K562 (cell line): ENCODE measurements around the gene TTLL11. TPM values are rescaled to one million over a fixed set of nuclear protein-coding genes. Genes with fewer than 3 reads are reported as not detected.

Experiments
- ATAC-seq: fragments of 200-7000 bp; cut with Tn5 transposase; 3 replicates; pipeline ENCODE4 v1.9.1; 2020; ENCODE audit warnings: moderate library complexity
- BruUV-seq: library from RNA; stranded (reverse); fragments of 400-500 nt; replicated peaks from 2 replicates; lab custom pipeline; 2021; lab: Mats Ljungman, UMichigan
- CTCF ChIA-PET: fragments of 300-600 bp; formaldehyde crosslinking; extraction: SDS; loops from one replicate; lab custom pipeline; 2021; ENCODE audit warnings: low intra/inter-chr PET ratio; lab: Yijun Ruan, JAX
- POLR2A ChIA-PET: fragments of 300-600, 350-650 bp; sonication (Branson Sonifier 250); formaldehyde crosslinking; extraction: SDS; loops from one replicate; lab custom pipeline; 2021; ENCODE audit warnings: antibody characterized with exemption, inconsistent platforms; lab: Yijun Ruan, JAX
- DNase-seq, 4 experiments: peaks; one replicate each; pipeline versions ENCODE4 v3.0.0 to v3.0.0-alpha.2; 2011 to 2018; ENCODE audit warnings: low spot score in 3 of 4, mixed read lengths in 3 of 4; ENCODE audit errors: extremely low read depth in 1 of 4
- FAIRE-seq: peaks from 2 replicates; lab custom pipeline; 2011; peaks lifted over from hg19 to GRCh38; lab: Jason Lieb, UNC
- H2AFZ ChIP-seq: 2 replicates; pipeline ENCODE4 v1.6.0; 2011; ENCODE audit warnings: low read depth, low read length, control low read depth, inconsistent platforms
- H3K27ac ChIP-seq: fragments of 200-600 bp; 3 replicates; pipeline ENCODE4 v1.8.0; 2011; ENCODE audit warnings: low read depth, mild to moderate bottlenecking, control low read depth, inconsistent platforms, low read length, moderate library complexity, mixed read lengths; ENCODE audit errors: extremely low read depth
- H3K27me3 ChIP-seq, 2 experiments: fragments of 300-600 bp in 1 of 2; 2 replicates in 1 of 2; 3 replicates in 1 of 2; pipeline versions ENCODE4 v1.6.0 to v1.8.0; 2011; ENCODE audit warnings: inconsistent platforms in 2 of 2, low read length in 2 of 2, mild to moderate bottlenecking in 1 of 2, mixed read lengths in 1 of 2, moderate library complexity in 1 of 2; ENCODE audit not compliant: control insufficient read depth in 2 of 2, insufficient read depth in 2 of 2
- H3K36me3 ChIP-seq: fragments of 300-600 bp; 3 replicates; pipeline ENCODE4 v1.8.0; 2011; ENCODE audit warnings: mild to moderate bottlenecking, low read length, inconsistent platforms; ENCODE audit not compliant: control insufficient read depth, insufficient read depth
- H3K4me1 ChIP-seq, 2 experiments: fragments of 200-600 bp in 1 of 2; replicated peaks in 1 of 2; 2 replicates in 1 of 2; 3 replicates in 1 of 2; pipeline versions ENCODE4 v1.5.1 to v1.8.0; 2011; ENCODE audit warnings: inconsistent platforms in 2 of 2, low read length in 2 of 2, mild to moderate bottlenecking in 1 of 2, mixed read lengths in 1 of 2, moderate library complexity in 1 of 2; ENCODE audit not compliant: control insufficient read depth in 2 of 2, insufficient read depth in 2 of 2
- H3K4me2 ChIP-seq: 2 replicates; pipeline ENCODE4 v1.6.1; 2011; ENCODE audit warnings: low read length, control low read depth, inconsistent platforms, mixed read lengths; ENCODE audit not compliant: insufficient read depth
- H3K4me3 ChIP-seq: fragments of 200-600 bp; sonication (generic), shearing (Covaris generic); 2 replicates; pipeline ENCODE4 v1.5.1; 2016; ENCODE audit warnings: control low read depth, inconsistent platforms
- H3K79me2 ChIP-seq: fragments of 200-600 bp; 3 replicates; pipeline ENCODE4 v1.8.0; 2011; ENCODE audit warnings: low read length, inconsistent platforms; ENCODE audit not compliant: control insufficient read depth, insufficient read depth
- H3K9ac ChIP-seq, 2 experiments: 2 replicates each; pipeline versions ENCODE4 v1.6.0 to v1.6.1; 2011; ENCODE audit warnings: low read depth in 2 of 2, low read length in 2 of 2, control low read depth in 1 of 2, inconsistent platforms in 1 of 2, mild to moderate bottlenecking in 1 of 2, mixed read lengths in 1 of 2; ENCODE audit not compliant: insufficient read depth in 1 of 2
- H3K9me1 ChIP-seq: one replicate; pipeline ENCODE4 v1.6.0; 2011; ENCODE audit warnings: inconsistent platforms, mild to moderate bottlenecking, low read length, moderate library complexity; ENCODE audit not compliant: control insufficient read depth, insufficient read depth
- H3K9me3 ChIP-seq: replicated peaks from 2 replicates; pipeline ENCODE4 v1.5.1; 2011; ENCODE audit warnings: low read depth, low read length, inconsistent platforms; ENCODE audit not compliant: control insufficient read depth, insufficient read depth
- H4K20me1 ChIP-seq: replicated peaks from 2 replicates; pipeline ENCODE4 v1.6.1; 2011; ENCODE audit warnings: low read length, inconsistent platforms, mixed read lengths; ENCODE audit not compliant: control insufficient read depth, insufficient read depth
- BRD4 ChIP-seq: fragments of 200-600 bp; sonication (generic); IDR thresholded peaks from 2 replicates; pipeline ENCODE4 v1.6.1; 2017; ENCODE audit warnings: inconsistent platforms
- MCM5 ChIP-seq: fragments of 450-650 bp; IDR thresholded peaks from 2 replicates; pipeline ENCODE4 v1.6.1; 2016; ENCODE audit warnings: low read depth
- NRF1 ChIP-seq, 2 experiments: fragments of 450-650 bp; IDR thresholded peaks in 1 of 2; conservative IDR thresholded peaks in 1 of 2; 2 replicates each; pipeline ENCODE4 v1.6.1; 2014; ENCODE audit warnings: mild to moderate bottlenecking in 2 of 2
- PHF20 ChIP-seq: fragments of 450-650 bp; IDR thresholded peaks from 2 replicates; pipeline ENCODE4 v1.6.1; 2018; ENCODE audit not compliant: partially characterized antibody
- ZFX ChIP-seq: sonication (generic); formaldehyde crosslinking; IDR thresholded peaks from 2 replicates; pipeline ENCODE4 v1.8.0; 2022; ENCODE audit warnings: mild to moderate bottlenecking, missing genetic modification reagents, moderate library complexity
- ZKSCAN3 ChIP-seq: fragments of 250-450 bp; sonication (Bioruptor Pico); IDR thresholded peaks from 2 replicates; pipeline ENCODE4 v1.4.0; 2020
- ZNF561 ChIP-seq: fragments of 450-650 bp; formaldehyde crosslinking; conservative IDR thresholded peaks from 2 replicates; pipeline ENCODE4 v1.4.0; 2020; ENCODE audit warnings: mild to moderate bottlenecking, moderate library complexity
- ZNF695 ChIP-seq: fragments of 450-650 bp; formaldehyde crosslinking; IDR thresholded peaks from 2 replicates; pipeline ENCODE4 v1.4.0; 2020; ENCODE audit warnings: mild to moderate bottlenecking, moderate library complexity
- ZNF717 ChIP-seq: fragments of 250-450 bp; sonication (Bioruptor Pico); IDR thresholded peaks from 2 replicates; pipeline ENCODE4 v1.5.0; 2021
- WGBS: fragments of 100-300 bp; shearing (Covaris generic); methylation state at CpG from one replicate; pipeline ENCODE4 v1.1.6; 2016; ENCODE audit warnings: low coverage, mixed read lengths; ENCODE audit not compliant: insufficient coverage; ENCODE audit errors: missing lambda C conversion rate; 5-methylcytosine and 5-hydroxymethylcytosine counted together
- in situ Hi-C: fragments of 300-500 bp; cut with MboI; formaldehyde crosslinking; loops from 4 replicates; pipeline ENCODE4 v1.15.0; 2018; ENCODE audit warnings: inconsistent platforms, mixed read lengths
- intact Hi-C: fragments of 100-400 bp; cut with micrococcal nuclease; formaldehyde crosslinking; loops from 2 replicates; pipeline ENCODE4 v1.14.2; 2022
- polyA plus RNA-seq, 8 experiments: library from polyadenylated mRNA; depleted of rRNA in 4 of 8; stranded (reverse) in 5 of 8; unstranded in 3 of 8; fragments of >200 nt; fragmentation: Nextera tagmentation in 2 of 8; fragmentation: Illumina TruSeq in 1 of 8; extraction: Ambion mirVana in 2 of 8; extraction: Trizol in 1 of 8; gene quantifications; 2 replicates each; pipeline versions ENCODE4 v1.2.1 to v1.2.3, GENCODE V29; 2011 to 2014; ENCODE audit warnings: inconsistent platforms in 1 of 8, missing spikeins in 1 of 8
- total RNA-seq, 7 experiments: library from RNA; depleted of rRNA in 6 of 7; stranded (reverse); fragments of >200 nt in 6 of 7; fragmentation: Illumina TruSeq in 2 of 7; extraction: Trizol in 2 of 7; gene quantifications; 2 replicates each; pipeline versions ENCODE4 v1.2.1 to v1.2.3, GENCODE V29; 2011 to 2021; ENCODE audit warnings: low replicate concordance in 1 of 7
- TF ChIP-seq, protein P1 (sequence below): sonication (generic); formaldehyde crosslinking; IDR thresholded peaks from 2 replicates; pipeline ENCODE4 v1.8.1; 2023; ENCODE audit warnings: missing genetic modification reagents, mild to moderate bottlenecking, borderline replicate concordance

The TTLL11 gene
- total and polyA plus RNA-seq, 9 of the 15 experiments (the other 6 are each of a cell fraction or from before 2014, with no cell fraction given), result 0.83 to 4.4 (median 2.7) TPM

DNA sequence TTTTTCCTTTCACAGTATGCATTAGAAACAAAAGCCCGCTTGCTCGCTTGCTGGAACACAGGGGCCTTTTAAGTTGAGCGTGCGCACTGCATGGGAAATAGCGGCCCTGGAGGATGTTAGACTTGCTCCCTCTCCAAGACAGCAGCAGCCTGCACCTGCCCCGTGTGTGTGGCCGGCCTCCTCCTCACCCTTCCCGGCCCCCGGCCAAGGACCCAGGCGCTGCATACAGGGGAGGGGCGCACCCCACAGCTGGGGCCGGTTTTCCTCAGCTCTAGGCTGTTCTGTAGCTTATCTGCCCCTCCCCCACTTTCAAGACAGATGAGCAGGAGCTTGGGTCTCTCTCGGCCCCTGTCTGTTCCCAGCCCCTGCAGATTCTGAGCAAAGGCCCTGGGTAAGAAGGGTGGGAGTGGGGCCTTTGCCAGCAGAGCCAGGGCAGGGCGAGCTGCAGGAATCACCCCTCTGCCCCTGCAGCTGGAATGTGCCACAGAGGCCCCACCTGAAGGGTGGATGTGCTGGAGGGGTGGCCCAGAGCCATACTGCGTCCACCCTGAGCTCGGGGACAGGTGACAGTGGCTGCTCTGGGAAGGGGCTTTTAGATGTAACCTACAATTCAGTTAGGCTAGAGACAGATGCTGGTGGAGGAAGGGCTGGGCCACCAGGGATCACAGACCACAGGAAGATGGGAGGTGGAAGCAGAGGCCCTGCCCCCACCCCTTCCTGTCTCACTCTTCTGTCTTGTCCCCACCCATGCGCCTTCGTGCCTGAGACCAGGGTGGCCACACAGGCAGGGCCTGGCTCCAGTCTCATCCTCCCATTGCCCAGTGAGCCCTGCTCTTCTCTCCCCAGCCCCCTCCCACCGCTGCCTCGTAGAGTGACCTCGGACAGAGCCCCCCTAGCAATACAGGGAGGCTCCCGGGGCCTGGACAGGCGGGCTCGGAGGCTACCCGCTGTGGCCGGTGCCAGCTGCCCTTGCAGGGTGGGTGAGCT, 309.3 kb downstream of the TTLL11 start:
- BruUV-seq, result no TSS peak
- Histone ChIP-seq H3K4me1 (peaks cover 0 to 8% of the 10 kb centered on the region in 2 experiments; a peak in 1 of 5 replicates), H3K79me2 (no peaks in the 10 kb centered on the region), H3K9me1 (no peaks in the 10 kb centered on the region), H3K36me3 (no peaks in the 10 kb centered on the region), H4K20me1 (no peaks in the 10 kb centered on the region), H3K9ac (no peak overlapping the region), H3K27me3 (peaks cover 23 to 79% of the 10 kb centered on the region in 2 experiments), H3K4me2 (no peak overlapping the region), H3K4me3 (no peak overlapping the region), H2AFZ (no peak overlapping the region), H3K9me3 (no peaks in the 10 kb centered on the region), H3K27ac (no peak overlapping the region)
- ChIA-PET POLR2A (interaction anchor here (0.6 to 0.8 kb wide), 4 partner anchors 10 to 1016 kb away, joined by 3 to 4 read pairs (median 3); partner anchors contain the start of gene OR1K1), CTCF (no interaction called here)
- intact Hi-C loops, result no loop called here
- FAIRE-seq (no peak), ATAC-seq (no peak), DNase-seq (no peak)
- in situ Hi-C loops, result no loop called here
- TF ChIP-seq ZNF717 (CRISPR knock-in tag) (no peak), NRF1 (conservative IDR thresholded peaks at IDR 0.05 in 1 of 2, IDR thresholded peaks at IDR 0.05 in 1 of 2) (peak in 1 of 2 experiments; percentile 31; a peak in 1 of 4 replicates)
- WGBS, result 4% methylated on average over 23 of the region's 26 CpGs

DNA sequence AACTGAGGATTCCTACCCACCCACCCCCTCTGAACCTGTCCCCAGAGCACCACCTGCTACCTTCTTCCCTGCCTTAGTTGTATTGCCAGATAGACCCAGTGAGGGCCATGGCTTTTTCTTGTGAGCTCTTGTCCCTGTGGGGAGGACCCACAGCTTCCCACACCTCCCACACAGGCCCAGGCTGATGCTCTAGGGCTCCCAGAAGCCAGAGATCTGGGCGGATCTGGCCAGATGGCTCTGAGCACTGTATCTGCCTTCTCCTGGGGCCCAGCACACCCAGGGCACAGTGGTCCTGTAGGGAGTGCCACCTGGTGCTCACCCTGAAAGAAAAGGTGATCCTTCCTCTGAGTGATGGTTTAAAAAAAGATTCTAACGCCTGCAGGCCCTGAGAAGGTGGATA, 310.0 kb downstream of the TTLL11 start:
- H3K27ac ChIP-seq, result no peak overlapping the region
- H3K4me2 ChIP-seq, result no peak overlapping the region
- H2AFZ ChIP-seq, result no peak overlapping the region
- H3K27me3 ChIP-seq, result peaks cover 18 to 77% of the 10 kb centered on the region in 2 experiments
- FAIRE-seq (no peak), DNase-seq (no peak), ATAC-seq (no peak)
- CTCF ChIA-PET, result no interaction called here
- POLR2A ChIA-PET, result interaction anchor here (0.6 to 0.7 kb wide), 2 partner anchors 277 to 1017 kb away, joined by 3 read pairs; partner anchors contain the start of gene OR1K1
- intact Hi-C loops, result no loop called here
- TF ChIP-seq ZNF561 (CRISPR knock-in tag), result no peak
- TF ChIP-seq ZFX (CRISPR knock-in tag), result no peak
- no peak for TF ChIP-seq MCM5
- TF ChIP-seq ZNF695 (CRISPR knock-in tag), result no peak
- no peak for TF ChIP-seq ZKSCAN3 (CRISPR knock-in tag)
- TF ChIP-seq, protein P1, sequence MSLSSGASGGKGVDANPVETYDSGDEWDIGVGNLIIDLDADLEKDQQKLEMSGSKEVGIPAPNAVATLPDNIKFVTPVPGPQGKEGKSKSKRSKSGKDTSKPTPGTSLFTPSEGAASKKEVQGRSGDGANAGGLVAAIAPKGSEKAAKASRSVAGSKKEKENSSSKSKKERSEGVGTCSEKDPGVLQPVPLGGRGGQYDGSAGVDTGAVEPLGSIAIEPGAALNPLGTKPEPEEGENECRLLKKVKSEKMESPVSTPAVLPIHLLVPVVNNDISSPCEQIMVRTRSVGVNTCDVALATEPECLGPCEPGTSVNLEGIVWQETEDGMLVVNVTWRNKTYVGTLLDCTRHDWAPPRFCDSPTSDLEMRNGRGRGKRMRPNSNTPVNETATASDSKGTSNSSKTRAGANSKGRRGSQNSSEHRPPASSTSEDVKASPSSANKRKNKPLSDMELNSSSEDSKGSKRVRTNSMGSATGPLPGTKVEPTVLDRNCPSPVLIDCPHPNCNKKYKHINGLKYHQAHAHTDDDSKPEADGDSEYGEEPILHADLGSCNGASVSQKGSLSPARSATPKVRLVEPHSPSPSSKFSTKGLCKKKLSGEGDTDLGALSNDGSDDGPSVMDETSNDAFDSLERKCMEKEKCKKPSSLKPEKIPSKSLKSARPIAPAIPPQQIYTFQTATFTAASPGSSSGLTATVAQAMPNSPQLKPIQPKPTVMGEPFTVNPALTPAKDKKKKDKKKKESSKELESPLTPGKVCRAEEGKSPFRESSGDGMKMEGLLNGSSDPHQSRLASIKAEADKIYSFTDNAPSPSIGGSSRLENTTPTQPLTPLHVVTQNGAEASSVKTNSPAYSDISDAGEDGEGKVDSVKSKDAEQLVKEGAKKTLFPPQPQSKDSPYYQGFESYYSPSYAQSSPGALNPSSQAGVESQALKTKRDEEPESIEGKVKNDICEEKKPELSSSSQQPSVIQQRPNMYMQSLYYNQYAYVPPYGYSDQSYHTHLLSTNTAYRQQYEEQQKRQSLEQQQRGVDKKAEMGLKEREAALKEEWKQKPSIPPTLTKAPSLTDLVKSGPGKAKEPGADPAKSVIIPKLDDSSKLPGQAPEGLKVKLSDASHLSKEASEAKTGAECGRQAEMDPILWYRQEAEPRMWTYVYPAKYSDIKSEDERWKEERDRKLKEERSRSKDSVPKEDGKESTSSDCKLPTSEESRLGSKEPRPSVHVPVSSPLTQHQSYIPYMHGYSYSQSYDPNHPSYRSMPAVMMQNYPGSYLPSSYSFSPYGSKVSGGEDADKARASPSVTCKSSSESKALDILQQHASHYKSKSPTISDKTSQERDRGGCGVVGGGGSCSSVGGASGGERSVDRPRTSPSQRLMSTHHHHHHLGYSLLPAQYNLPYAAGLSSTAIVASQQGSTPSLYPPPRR (CRISPR knock-in tag), result no peak
- TF ChIP-seq PHF20, result no peak
- TF ChIP-seq BRD4, result no peak
- H3K4me1 ChIP-seq, result peaks cover 0 to 8% of the 10 kb centered on the region in 2 experiments; a peak in 1 of 5 replicates
- WGBS, result 0% methylated on average over 2 of the region's 2 CpGs
- no TSS peak for BruUV-seq
- in situ Hi-C loops, result no loop called here
- H3K36me3 ChIP-seq, result no peaks in the 10 kb centered on the region
- no peaks in the 10 kb centered on the region for H3K9me1 ChIP-seq
- no peaks in the 10 kb centered on the region for H4K20me1 ChIP-seq
- no peak overlapping the region for H3K9ac ChIP-seq
- H3K9me3 ChIP-seq, result no peaks in the 10 kb centered on the region
- H3K79me2 ChIP-seq, result no peaks in the 10 kb centered on the region
- H3K4me3 ChIP-seq, result no peak overlapping the region
